ENCODE measurements around the gene SH3GLB2.
"Not testable (repeated sequence)": the region's sequence is repeated elsewhere in the genome, so short reads cannot be mapped to it uniquely, and the experiment has no call there.

The SH3GLB2 gene

DNA sequence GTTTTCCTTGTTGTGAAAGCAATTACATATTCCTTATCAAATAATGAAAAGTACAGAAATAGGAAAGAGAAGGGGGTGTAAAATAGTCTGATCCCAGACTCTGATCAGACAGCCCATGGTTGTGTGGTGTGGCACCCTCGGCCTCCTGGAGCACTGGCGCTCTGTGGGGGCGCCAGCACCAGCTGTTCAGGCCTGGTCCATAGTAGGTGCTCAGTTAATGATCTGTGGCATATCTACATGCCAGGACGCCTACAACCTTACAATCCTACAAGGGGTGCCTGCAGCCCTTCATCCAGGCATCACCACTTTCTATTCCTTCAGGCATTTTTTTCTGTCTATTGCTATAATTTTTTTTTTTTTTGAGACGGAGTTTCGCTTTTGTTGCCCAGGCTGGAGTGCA lies 24.9 kb upstream of the SH3GLB2 start:
- DNase-seq (ENCODE audit: low read depth) = no peak

DNA sequence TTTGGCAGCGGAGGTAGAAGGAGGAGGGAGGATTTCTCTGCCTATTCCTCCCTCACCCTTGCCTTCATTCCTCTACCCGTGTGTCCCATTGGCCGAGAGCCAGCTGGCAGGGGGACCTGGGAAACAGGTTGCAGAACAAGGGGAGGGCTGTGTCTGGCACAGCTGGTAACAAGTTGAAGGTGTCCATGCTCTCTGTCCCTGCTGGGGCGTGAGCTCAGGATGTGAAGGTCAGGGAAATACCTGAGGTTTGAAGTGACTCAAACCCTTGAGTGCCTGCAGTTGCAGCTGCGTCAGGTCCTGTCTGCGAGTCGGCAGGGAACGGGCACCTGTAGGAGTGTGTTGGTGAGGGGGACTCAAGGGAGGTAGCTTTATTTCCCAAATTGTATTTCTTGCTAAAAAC lies 24.5 kb upstream of the SH3GLB2 start:
- DNase-seq (ENCODE audit: low read depth) = no peak

DNA sequence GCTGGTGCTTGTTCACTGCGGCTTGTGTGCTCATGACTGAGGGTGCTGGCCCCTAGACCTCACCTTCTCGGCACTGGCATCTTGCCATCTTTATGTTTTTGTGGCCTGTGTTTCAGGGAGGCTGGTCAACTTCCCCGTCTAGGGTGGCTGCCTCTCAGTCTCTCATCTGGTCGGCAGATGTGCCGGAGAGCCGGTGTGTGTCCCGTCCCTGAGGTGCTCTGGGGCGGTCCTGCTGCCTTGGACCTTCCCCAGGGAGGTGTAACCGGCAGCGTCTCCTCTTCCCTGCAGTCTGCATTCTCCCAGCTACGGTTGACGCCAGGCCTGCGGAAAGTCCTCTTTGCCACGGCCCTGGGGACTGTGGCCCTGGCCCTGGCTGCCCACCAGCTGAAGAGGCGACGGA lies 13.9 kb upstream of the SH3GLB2 start:
- no peak for DNase-seq (ENCODE audit: low read depth)

DNA sequence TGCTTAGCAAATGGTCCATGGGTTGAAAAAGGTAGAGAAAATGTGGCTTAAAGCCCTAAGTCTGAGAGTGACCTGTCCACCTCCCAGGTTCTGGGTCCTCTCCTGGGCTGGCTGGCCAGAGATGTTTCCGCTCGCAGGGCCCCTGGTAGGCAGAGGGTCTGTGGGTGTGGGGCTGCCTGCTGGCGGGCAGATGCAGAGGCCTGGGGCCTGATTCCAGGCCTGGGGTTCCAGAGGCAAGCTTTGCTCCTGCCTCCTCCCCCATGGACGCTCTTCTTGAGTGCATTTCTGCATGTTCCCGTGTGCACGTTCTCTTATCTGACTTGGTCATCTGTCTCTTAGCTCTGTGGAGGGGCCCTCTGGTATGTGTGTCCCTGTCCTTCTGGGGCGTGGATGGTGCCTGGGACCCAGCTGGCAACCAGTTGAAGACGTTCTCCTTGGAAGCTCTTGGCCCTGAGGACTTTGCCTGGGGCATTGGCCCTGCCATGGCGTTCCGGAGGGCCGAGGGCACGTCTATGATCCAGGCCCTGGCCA lies 12.0 kb upstream of the SH3GLB2 start:
- DNase-seq (ENCODE audit: low read depth) = no peak

DNA sequence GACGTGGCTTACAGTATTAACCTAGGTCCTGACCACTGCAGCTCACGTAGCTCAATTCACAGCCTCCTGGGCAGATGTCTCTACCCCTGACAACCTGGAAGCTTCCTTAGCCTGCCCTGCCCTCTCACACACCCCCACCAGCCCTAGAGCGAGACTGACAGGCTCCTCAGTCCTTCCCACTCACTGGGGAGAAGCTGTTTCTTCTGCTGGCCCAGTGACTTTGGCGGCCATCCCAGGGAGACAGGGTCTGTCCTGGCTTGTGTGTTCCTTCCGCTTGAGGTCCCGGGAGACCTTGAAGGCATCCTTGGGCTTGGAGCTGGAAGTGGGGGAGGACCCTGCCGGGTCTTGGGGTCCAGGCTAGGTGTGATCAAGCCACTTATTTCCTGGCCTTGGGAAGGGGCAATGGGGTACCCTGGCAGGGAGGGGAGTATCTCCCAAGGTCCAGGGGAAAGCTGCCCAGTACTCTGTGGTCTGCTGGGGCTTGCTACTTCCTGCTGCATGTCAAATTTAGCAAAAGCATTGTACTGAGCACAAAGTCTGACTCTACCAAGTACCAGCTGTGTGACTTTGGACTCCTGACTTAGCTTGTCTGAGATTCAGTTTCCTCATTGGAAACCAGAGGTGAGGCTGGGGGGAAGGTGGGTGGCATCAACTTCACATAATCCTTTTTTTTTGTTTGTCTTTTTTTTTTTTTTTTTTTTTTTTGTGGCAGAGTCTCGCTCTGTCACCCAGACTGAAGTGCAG lies 10.2 kb upstream of the SH3GLB2 start:
- DNase-seq (ENCODE audit: low read depth) = no peak

DNA sequence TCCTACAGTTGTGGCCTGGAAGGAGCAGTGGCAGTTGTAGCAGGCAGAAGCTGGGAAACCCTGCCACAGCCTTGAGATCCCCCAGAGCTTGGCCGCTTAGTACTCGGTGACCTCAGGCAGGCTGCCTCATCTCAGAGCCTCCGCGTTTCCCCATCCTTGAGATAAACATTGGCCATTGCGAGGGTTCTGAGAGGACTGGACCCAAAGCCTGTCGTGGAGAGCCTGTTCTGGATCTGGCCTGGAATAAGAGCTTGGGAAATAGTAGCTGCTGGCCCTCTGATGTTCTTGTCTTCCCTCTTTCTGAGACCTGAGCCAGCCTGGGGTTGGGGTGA lies 9.6 kb upstream of the SH3GLB2 start:
- no peak for DNase-seq (ENCODE audit: low read depth)

DNA sequence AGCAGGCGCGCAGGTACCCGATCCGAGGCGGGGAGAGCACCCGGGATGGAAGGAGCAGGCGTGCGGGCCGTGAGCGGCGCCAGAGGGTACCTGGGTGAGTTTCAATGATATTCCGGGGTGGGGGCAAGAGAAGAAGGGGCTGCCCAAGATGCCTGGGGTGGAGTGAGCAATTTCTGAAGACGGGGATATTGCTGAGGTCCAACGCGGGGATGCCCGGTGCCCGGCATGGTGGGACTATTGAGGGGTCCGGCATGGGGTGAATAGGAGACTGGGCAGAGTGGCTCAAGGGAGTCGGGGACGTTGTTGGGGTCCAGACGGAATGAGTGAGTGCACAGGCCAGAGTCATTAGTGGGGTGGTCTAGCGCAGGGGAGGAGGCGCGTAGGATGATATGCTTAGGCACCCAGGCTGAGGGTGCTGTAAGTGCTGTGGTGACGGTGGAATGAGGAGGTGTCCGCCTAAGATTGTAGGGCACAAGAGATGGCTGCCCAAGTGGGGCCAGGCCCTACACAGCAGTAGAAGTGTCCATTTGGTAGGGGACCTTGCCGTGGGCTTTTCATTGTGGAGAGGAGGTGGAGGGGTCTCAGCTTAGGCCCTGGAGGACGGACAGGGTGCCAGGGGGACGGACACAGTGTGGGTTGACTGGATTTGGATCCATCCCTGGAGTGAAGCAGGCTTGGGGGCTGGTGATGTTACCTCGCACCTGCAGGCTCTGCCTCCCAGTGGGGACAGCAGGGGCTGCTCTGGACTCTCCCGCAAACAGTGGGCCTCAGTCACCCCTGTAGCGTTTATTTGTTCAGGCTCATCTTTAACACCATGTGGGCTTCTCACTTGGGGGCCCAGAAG lies 9.0 kb upstream of the SH3GLB2 start:
- no peak for DNase-seq (ENCODE audit: low read depth)

DNA sequence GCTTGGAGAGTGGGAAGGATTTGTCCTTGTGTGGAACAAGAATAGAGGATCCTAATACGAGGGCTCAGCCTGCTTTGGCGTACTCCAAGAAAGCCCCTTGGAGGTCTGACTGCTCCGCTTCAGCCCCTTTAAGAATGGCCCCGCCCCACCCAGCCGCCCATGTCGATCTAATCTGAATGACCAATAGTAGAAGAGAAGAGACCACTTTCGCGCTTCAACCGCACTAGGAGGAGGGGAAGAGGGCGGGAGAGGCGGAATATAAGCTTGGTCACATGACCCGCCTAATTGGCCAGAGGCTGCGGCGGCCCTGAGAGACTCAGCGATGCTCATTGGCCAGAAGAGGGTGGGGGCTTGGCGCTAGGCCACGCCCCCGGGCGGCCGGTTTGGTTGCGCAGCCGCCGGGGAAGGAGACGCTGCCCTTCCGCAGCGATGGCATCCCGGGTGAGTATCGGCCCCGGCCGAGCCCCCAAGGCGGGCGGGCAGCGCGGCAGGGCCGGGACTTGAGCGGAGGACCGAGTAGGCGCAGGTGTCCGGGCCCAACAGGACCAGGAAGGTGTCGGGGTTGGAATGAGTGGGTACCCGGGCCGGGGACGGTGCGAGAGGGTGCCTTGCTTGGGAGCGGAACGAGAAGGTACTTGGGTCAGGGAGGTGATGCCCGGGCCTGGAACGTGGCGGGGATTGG lies 8.3 kb upstream of the SH3GLB2 start, which contains the start of gene MIGA2:
Gene MIGA2 (plus strand): TSS at position 386 of the 682 bp plus-strand sequence. CDS start 3,969 bp downstream, outside the sequence.
- peak; percentile 92 for DNase-seq (ENCODE audit: low read depth)

DNA sequence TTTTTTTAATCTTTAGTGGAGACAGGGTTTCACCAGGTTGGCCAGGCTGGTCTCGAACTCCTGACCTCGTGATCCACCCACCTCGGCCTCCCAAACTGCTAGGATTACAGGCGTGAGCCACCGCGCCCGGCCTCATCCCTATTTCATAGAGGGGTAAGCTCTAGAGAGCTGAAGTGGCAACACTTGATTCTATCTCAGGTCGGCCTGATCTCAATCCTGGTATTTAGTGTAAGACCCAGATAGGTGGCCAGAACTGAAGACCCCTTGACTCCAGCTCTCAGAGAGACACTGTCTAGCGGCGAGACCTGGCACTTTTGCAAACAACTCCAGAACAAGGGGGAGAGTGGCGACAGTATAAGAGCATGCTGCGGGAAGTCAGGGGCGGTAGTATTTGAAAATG lies 7.7 kb upstream of the SH3GLB2 start:
- not testable (repeated sequence) for DNase-seq (ENCODE audit: low read depth)

DNA sequence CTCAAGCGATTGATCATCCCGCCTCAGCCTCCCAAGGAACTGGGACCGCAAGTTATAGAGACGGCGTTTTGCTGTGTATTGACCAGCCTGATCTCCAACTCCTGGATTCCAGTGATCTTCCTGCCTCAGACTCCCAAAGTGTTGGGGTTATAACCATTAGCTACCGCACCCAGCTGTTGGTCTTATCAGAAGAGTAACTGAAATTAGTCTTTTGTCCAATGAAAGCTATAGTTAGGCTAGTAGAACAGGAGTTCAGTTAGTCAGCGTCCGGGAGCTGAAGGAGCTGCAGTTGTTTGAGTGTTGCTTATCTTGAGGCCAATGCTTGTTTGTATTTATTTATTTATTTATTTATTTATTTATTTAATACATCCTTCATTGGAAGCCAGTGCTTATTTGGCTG lies 5.1 kb upstream of the SH3GLB2 start:
- DNase-seq (ENCODE audit: low read depth) = no peak

DNA sequence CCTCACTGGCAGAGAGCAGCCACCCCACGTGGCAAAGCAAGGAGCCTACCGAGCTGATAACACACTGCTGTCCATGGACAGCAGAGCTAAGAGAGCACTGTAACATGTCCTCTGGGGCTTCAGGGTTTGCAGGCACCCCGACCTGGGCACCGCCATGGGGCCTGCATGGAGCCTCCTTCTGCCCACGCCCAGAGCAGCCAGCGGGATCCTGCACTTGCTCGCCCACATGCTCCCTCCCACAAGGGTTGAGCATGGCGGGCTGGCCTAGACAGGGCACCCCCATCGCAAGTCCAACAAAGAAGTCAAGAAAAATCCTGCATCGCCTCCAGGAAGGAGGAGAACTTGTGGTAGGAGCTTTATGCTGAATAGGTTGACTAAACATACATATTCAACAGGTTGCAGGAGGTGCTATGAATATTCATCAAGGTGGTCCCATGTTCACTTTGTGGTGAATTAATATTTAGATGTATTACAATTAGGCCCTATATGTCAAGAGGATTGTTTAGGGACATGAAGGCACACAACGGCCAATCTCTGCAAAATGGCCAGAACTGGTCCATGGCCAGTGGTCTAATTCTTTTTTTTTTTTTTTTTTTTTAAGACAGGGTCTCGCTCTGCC lies 4.5 kb upstream of the SH3GLB2 start:
- DNase-seq (ENCODE audit: low read depth) = no peak

DNA sequence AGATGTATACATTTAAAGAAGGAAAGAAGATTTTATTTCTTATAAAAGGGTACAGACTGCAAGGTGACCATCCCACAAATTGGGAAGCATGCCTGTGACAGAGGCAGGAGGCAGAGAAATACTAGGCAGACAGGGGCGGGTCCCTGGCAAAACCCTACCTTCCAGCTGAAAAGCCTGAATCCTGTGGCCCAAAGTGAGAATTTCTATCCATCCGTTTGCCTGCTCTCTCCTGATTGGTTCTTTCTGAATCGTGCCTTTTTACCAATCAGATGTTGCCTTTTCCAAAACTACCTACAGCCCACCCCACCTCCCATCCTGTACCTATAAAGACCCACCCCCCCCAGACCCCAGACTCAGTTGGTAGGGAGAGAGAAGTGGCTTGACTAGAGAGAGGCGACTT lies 3.4 kb upstream of the SH3GLB2 start:
- no peak for DNase-seq (ENCODE audit: low read depth)

DNA sequence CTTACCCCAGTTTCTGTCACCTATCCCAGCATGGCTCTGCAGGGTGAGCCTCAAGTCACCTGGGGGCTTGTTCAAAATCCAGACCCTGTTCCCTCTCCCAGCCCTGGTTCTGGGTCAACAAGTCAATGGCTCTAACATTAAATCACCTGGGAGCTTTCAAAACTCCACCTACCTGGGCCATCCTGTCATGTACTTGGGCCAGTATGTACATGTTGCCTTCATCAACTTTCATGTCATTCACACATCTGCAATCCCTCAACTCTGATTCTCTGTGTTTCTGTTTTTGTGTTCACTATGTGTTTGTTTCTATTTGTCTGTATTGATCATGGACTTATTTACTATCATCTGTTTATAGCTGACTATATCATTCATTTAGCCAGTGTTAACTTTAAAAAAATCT lies 2.1 kb upstream of the SH3GLB2 start:
- DNase-seq (ENCODE audit: low read depth) = no peak

DNA sequence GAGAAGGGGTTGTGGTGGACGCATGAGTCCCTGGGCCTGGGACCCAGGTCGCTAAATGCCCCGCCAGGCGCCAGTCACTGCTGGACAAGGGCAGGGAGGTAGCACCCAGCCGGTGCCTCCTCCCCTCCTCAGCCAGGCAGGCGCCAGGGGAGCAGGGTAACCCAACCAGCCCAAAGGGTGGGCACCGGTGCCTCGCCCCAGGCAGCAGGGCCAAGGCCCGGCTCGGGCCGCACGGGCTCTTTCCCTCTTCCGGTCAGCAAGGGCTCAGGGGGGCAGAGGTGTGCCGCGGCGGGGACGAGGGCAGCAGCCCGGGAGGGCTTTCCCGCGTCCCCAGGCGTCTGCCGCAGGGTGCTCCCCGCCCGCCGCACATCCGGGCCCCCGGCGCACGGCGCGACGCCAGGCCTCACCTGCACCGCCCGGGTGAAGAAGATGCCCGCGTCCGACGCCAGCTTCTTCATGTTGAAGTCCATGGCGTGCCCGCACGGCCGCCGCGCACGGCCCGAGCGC lies 393 bp downstream of the SH3GLB2 start:
- DNase-seq (ENCODE audit: low read depth) = no peak

DNA sequence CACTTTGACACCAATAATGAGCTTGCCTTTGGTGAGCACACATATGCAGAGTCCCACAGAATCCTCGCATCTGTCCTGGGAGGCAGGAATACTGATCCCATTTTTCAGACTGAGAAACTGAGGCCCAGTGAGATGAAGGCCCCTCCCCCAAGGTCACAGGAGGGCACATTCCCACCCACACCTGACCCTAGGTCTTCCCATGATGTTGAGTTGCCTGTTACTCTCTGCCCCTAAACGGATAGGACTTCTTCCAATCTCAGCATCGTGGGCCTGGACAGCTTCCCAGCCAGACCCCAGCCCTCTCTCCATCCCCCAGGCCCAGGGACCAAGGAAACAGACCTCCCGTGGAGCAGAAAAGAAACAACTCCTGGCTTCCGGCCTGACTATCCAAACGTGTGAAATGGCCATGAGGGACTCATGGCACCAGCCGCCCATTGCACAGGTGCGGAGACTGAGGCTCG lies 877 bp downstream of the SH3GLB2 start:
- DNase-seq (ENCODE audit: low read depth) = no peak

DNA sequence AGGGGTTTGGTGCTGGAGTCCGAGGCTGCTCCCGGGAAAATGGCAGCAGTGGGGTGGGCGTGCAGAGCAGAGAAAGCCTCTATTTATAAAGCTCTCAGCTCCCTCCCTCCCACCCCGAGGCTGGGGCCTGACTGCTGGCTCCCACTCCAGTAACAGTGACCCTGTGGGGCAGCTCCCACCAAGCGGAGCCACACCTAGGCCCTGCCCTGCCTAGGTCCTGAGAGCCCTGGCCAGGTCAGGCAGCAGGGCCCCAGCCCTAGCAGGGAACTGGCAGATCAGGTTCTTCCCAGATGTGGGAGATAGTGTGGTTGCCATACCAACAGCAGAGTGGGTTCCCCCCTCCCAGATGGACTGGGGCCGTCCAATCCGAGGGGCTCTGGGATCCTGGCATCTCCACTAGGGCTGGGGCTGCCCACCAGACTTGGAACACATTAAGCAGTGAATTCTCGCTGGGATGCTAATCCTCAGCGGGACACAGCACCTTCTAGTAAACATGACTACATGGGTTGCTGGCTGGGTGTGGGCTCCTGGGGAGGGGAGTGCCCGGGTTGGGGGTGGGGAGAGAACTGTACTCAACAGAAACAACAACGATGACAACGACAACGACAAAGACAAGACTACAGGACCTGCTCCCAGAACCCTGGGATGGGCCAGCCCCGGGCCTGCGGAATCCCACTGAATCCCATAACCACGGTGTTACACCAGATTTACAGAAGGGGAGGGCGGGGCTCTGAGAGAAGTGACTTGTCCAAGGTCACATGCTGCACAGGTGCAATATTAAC lies 1.5 kb downstream of the SH3GLB2 start:
- no peak for DNase-seq (ENCODE audit: low read depth)

DNA sequence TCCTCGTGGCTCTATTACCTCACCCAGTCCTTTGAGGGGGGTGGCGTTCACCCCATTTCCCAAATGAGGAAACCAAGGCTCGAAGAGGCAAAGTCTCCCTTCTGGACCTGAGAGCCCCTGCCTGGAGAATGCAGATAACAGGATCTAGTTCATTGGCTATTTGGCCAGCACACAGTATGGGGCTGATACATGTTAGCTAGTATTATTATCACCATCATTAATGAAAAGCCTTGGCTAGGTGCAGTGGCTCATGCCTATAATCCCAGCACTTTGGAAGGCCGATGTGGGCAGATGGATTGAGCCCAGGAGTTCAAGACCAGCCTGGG lies 4.3 kb downstream of the SH3GLB2 start:
- DNase-seq (ENCODE audit: low read depth) = no peak

DNA sequence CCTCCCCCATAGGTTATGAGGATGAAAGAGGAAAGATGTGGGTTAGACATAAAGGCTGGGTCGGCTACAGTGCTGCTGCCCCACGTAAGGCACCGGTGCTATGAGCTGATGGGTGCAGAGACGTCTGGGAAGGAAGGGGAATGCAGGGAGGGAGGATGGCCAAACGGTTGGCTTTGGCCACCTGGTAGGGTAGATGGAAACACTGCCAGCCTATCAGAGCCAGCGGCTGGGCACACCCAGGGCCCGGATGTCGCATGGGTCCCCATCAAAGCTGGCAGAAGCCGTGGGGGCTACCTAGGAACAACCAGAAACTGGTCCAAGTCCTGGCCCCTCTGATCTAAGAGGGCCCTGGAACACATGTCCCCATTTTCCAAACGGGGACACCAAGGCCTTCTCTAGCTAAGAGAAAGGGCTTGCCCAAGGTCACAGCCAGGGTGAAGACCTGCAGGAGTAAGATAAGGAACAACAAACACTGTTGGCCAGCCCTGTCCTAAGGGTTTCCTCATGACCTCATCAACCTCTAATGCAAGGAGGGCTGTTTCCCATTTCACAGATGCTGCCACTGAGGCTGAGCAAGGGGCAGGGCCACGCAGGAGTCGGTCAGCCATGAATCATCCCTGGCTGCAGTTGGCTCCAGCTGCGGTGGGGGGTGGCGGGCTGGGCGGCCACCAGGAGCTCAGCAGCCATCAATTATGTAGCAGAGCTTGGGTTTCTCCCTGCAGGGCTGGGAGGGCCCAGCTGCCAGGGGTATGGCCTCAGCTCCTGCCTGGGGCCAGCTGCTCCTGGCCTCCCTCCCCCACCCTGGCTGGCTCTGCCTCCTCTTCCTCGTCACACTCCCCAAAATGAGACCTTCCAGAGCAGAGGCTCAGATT lies 4.9 kb downstream of the SH3GLB2 start:
- no peak for DNase-seq (ENCODE audit: low read depth)

DNA sequence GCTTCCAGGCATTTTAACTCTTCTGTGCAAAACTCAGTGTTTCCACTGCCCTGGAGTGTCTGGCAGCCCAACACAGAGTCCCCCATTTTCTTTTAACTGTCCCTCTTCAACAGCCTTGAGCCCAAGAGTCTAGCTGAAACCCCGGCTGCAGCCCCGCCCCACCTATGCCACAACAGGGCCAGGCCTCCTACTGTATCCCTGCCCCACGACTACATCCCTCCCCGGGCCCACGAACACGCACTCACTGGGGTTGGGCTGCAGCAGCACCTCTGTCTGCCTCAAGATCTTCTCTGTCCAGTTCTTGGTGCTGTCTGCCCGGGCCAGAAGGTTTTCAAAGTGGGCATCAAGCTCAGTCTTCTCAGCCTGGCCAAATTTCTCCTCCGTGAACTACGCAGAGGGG lies 6.1 kb downstream of the SH3GLB2 start:
- no peak for DNase-seq (ENCODE audit: low read depth)

DNA sequence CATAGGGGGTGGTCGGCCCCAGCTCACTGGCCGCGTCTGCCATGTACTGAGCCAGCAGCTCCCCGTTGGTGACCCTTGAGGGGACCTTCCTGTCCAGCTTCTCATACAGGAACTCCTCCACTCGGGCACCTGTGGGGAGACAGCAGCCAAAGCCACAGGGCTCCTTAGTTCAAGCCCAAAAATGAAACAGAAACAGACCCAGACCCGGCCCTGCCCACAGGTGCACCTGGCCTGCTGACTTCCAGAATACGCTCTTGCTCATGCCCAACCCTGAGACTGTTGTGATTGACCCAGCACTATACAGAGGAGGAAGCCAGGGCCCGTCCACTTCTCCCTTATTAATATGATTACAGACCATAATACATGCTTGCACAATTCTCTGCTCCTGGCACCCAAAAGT lies 7.0 kb downstream of the SH3GLB2 start:
- DNase-seq (ENCODE audit: low read depth) = no peak
